ENCODE measurements around the gene ASCC1. TPM values are rescaled to one million over a fixed set of nuclear protein-coding genes. Genes with fewer than 3 reads are reported as not detected.

ASCC1 gene
- total and polyA plus RNA-seq, 7 experiments from 2014 or later = 19.4 to 33.1 (median 24.4) TPM

Other genes starting within 250 kb of the ASCC1 start
- gene SPOCK2, start 127.7 kb downstream of the ASCC1 start, total RNA-seq = 100 to 1,000 TPM; 312 to 543 (median 505) TPM
- 100 to 1,000 TPM; 200 to 250 TPM for gene SPOCK2, start 127.7 kb downstream of the ASCC1 start, polyA plus RNA-seq
- 100 to 1,000 TPM in 3 of 5 experiments, 10 to 100 TPM in 2; 85.5 to 131 (median 105) TPM for gene ANAPC16, start 264 bp downstream of the ASCC1 start, total RNA-seq
- gene ANAPC16, start 264 bp downstream of the ASCC1 start, polyA plus RNA-seq = 100 to 1,000 TPM; 318 to 445 TPM
- gene DDIT4, start 57.6 kb upstream of the ASCC1 start, total RNA-seq = 100 to 1,000 TPM in 3 of 5 experiments, 10 to 100 TPM in 2; 25.4 to 335 (median 135) TPM
- gene DDIT4, start 57.6 kb upstream of the ASCC1 start, polyA plus RNA-seq = 100 to 1,000 TPM in 1 of 2 donors, 10 to 100 TPM in 1; 80.4 to 219 TPM
- 10 to 100 TPM; 24.6 to 40.5 (median 36.2) TPM for gene DNAJB12, start 138.6 kb upstream of the ASCC1 start, total RNA-seq
- 10 to 100 TPM; 17.6 to 27.6 TPM for gene DNAJB12, start 138.6 kb upstream of the ASCC1 start, polyA plus RNA-seq

Data from naive thymus-derived CD4-positive, alpha-beta T cell (primary cell).